GM21786 (cell line): Measurements from ENCODE around the gene BICDL1.

Experiments
- ATAC-seq: cut with Tn5 transposase; IDR thresholded peaks from one replicate; pipeline ENCODE4 v1.9.1; 2021; ENCODE audit not compliant: unreplicated experiment

Gene BICDL1

GRCh38 chr12:120121766-120122293 is 132.8 kb downstream of the BICDL1 start:
- ATAC-seq: peak; percentile 41

GRCh38 chr12:120125029-120125428 is 136.0 kb downstream of the BICDL1 start:
- no peak for ATAC-seq

GRCh38 chr12:120125792-120126634 is 137.0 kb downstream of the BICDL1 start:
- no peak for ATAC-seq

- ATAC-seq: no peak
Observed at GRCh38 chr12:120126635-120127005, 137.6 kb downstream of the BICDL1 start.

- no peak for ATAC-seq
Observed at GRCh38 chr12:120130011-120130410, 141.0 kb downstream of the BICDL1 start.

GRCh38 chr12:120131116-120131515 is 142.1 kb downstream of the BICDL1 start:
- no peak for ATAC-seq

GRCh38 chr12:120132054-120132836 is 143.2 kb downstream of the BICDL1 start:
- no peak for ATAC-seq

- ATAC-seq: peak; percentile 95
Observed at GRCh38 chr12:120132863-120133385, 143.9 kb downstream of the BICDL1 start.

GRCh38 chr12:120134307-120134980 is 145.4 kb downstream of the BICDL1 start:
- ATAC-seq: no peak

- no peak for ATAC-seq
Observed at GRCh38 chr12:120136093-120136770, 147.2 kb downstream of the BICDL1 start.

- no peak for ATAC-seq
Observed at GRCh38 chr12:120137833-120138232, 148.8 kb downstream of the BICDL1 start.

GRCh38 chr12:120138366-120138765 is 149.3 kb downstream of the BICDL1 start:
- ATAC-seq: no peak

GRCh38 chr12:120139958-120140357 is 150.9 kb downstream of the BICDL1 start:
- ATAC-seq: no peak

- no peak for ATAC-seq
Observed at GRCh38 chr12:120140603-120141002, 151.6 kb downstream of the BICDL1 start.

GRCh38 chr12:120141336-120141735 is 152.3 kb downstream of the BICDL1 start:
- ATAC-seq: no peak

GRCh38 chr12:120142231-120142877 is 153.3 kb downstream of the BICDL1 start:
- ATAC-seq: no peak
